Adrenal gland (tissue), 12 donors: Measurements from ENCODE around the gene DYRK3. TPM values are rescaled to one million over a fixed set of nuclear protein-coding genes. Genes with fewer than 3 reads are reported as not detected.

Source experiments
- DNase-seq, 7 donors: peaks; one replicate each; pipeline ENCODE4 v3.0.0-alpha.2; 2019 to 2020
- H3K27ac ChIP-seq, 5 donors: fragments of 200-600 bp; sonication (generic) in 4 of 5; 1 replicate in 3 of 5; 2 replicates in 2 of 5; pipeline versions ENCODE4 v1.5.1 to v1.8.0; 2016 to 2020; ENCODE audit warnings: mild to moderate bottlenecking in 1 of 5
- H3K27me3 ChIP-seq: fragments of 200-600 bp; 2 replicates; pipeline ENCODE4 v1.8.0; 2021
- H3K36me3 ChIP-seq, 2 donors: fragments of 200-600 bp; replicated peaks in 1 of 2; 1 replicate in 1 of 2; 2 replicates in 1 of 2; pipeline versions ENCODE4 v1.5.1 to v1.8.0; 2018 to 2022
- H3K4me1 ChIP-seq, 2 donors: fragments of 200-600 bp; replicated peaks in 1 of 2; 1 replicate in 1 of 2; 2 replicates in 1 of 2; pipeline versions ENCODE4 v1.5.1 to v1.8.0; 2018 to 2021
- H3K4me3 ChIP-seq, 4 donors: fragments of 200-600 bp; sonication (generic) in 3 of 4; one replicate each; pipeline ENCODE4 v1.5.1; 2016 to 2018
- H3K9me3 ChIP-seq, 3 donors: fragments of 200-600 bp; sonication (generic) in 1 of 3; replicated peaks in 1 of 3; 1 replicate in 2 of 3; 2 replicates in 1 of 3; pipeline versions ENCODE4 v1.5.1 to v1.8.0; 2016 to 2021
- POLR2A ChIP-seq, 2 donors: fragments of 450-650 bp; IDR thresholded peaks; one replicate each; pipeline ENCODE4 v1.6.1; 2017; ENCODE audit warnings: antibody characterized with exemption in 2 of 2, mild to moderate bottlenecking in 2 of 2, moderate library complexity in 1 of 2
- WGBS, 4 donors: extraction: QIAGEN DNeasy Blood & Tissue Kit in 2 of 4; methylation state at CpG; one replicate each; pipeline versions ENCODE4 v1.1.5 to v1.1.7; 2013 to 2017; 5-methylcytosine and 5-hydroxymethylcytosine counted together
- intact Hi-C, 2 donors: fragments of 100-400 bp; cut with DNase I; formaldehyde crosslinking; loops; one replicate each; pipeline versions ENCODE4 v1.14.1 to v1.15.0; 2022 to 2023
- polyA plus RNA-seq, 3 donors: library from polyadenylated mRNA; stranded (reverse); fragments of 200-250 nt in 2 of 3; fragments of 350-450 nt in 1 of 3; fragmentation: Illumina TruSeq in 1 of 3; extraction: RNeasy Lipid Tissue Mini Kit (QIAGEN cat#74804) in 1 of 3; gene quantifications; one replicate each; pipeline ENCODE4 v1.2.3, GENCODE V29; 2013 to 2014
- total RNA-seq, 9 donors: library from RNA; depleted of rRNA in 4 of 9; stranded (reverse); fragments of >200 nt in 4 of 9; fragments of 120-200 nt in 1 of 9; fragmentation: NEBNext Ultra II Directional in 1 of 9; extraction: Animal tissue kit (Norgen Biotek cat#: 25700) in 1 of 9; gene quantifications; one replicate each; pipeline versions ENCODE4 v1.1.0 to v1.2.4, GENCODE V29; 2013 to 2023
- TF ChIP-seq, protein P1 (sequence below), 6 experiments: fragments of 450-650 bp in 4 of 6; fragments of 200-600 bp in 2 of 6; sonication (generic) in 1 of 6; IDR thresholded peaks; 1 replicate in 5 of 6; 2 replicates in 1 of 6; pipeline versions ENCODE4 v1.5.1 to v1.8.0; 2016 to 2021; ENCODE audit warnings: antibody characterized with exemption in 6 of 6, mild to moderate bottlenecking in 2 of 6, moderate library complexity in 1 of 6
- donor health status: healthy with polysubstance abuse.
- donor health status: Bipolar disorder and iron deficiency.
- donor health status: DM: yes; HTN: yes; CAD: no.
- donor health status: DM: no; HTN: no; CAD: no.
- donor health status: DM: no; HTN: no; CAD: no.
- donor health status: DM: yes; HTN: yes; CAD: no.

Gene DYRK3
- total and polyA plus RNA-seq, 12 donors: 2.9 to 6.6 (median 5.2) TPM

DNA sequence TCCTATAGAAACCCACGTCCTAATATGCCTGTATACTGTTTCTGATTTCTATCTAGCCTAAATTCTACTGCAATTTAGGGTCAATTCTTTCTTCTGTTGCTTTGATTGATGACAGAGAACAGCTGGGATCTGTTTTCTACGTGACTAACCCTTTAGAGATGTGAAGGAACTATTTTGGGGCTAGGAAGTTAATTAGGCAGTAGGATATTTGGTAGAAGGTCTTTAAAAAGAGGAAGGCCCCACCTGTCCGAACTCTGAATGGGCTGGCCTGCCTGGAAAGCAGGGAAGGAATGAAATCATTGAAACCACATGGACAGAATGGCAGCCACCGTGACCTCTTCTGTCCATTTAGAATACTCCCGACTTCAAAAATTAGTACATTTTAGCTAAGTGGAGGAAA is 44.1 kb upstream of the DYRK3 start:
- Histone ChIP-seq H3K27ac (peak overlapping the region in 3 of 5 donors; percentile 59 to 79 (median 78)), H3K4me1 (peaks cover 36 to 50% of the 10 kb centered on the region in 2 donors), H3K4me3 (no peak overlapping the region), H3K9me3 (no peaks in the 10 kb centered on the region), H3K36me3 (peaks cover 0 to 58% of the 10 kb centered on the region in 2 donors), H3K27me3 (no peaks in the 10 kb centered on the region)
- DNase-seq: no peak
- intact Hi-C loops: no loop called here
- TF ChIP-seq POLR2A (IDR thresholded peaks at IDR 0.05): no peak
- TF ChIP-seq, protein P1, sequence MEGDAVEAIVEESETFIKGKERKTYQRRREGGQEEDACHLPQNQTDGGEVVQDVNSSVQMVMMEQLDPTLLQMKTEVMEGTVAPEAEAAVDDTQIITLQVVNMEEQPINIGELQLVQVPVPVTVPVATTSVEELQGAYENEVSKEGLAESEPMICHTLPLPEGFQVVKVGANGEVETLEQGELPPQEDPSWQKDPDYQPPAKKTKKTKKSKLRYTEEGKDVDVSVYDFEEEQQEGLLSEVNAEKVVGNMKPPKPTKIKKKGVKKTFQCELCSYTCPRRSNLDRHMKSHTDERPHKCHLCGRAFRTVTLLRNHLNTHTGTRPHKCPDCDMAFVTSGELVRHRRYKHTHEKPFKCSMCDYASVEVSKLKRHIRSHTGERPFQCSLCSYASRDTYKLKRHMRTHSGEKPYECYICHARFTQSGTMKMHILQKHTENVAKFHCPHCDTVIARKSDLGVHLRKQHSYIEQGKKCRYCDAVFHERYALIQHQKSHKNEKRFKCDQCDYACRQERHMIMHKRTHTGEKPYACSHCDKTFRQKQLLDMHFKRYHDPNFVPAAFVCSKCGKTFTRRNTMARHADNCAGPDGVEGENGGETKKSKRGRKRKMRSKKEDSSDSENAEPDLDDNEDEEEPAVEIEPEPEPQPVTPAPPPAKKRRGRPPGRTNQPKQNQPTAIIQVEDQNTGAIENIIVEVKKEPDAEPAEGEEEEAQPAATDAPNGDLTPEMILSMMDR (IDR thresholded peaks at IDR 0.05): no peak
- WGBS, 4 donors: 69 to 75% (median 72%) methylated on average over 5 of the region's 5 CpGs

DNA sequence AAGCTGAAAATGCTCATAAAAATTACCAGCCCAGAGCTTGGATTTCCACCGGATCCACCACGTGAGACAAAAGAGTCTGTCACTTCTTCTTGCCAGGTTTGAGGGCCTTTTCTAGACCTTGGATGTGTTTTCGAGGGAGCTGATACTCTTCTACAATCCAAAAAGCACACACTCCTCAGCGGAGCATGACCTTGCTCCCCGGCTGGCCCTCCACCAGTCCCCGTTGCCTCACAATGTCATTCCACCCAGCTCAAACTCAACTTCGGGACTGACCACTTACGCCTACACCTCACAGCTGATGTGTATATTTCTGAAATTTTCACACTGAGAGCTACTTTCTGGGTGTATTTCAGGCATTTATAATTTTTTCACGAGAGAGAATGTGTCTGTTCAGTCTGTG is 43.6 kb upstream of the DYRK3 start:
- peaks cover 36 to 50% of the 10 kb centered on the region in 2 donors for H3K4me1 ChIP-seq
- peak overlapping the region in 3 of 5 donors; percentile 47 to 78 (median 59) for H3K27ac ChIP-seq
- no peak for TF ChIP-seq POLR2A (IDR thresholded peaks at IDR 0.05)
- TF ChIP-seq, protein P1 (IDR thresholded peaks at IDR 0.05): no peak
- no peak overlapping the region for H3K4me3 ChIP-seq
- no peaks in the 10 kb centered on the region for H3K27me3 ChIP-seq
- peak in 3 of 7 donors; percentile 42 to 65 (median 64) for DNase-seq
- no peaks in the 10 kb centered on the region for H3K9me3 ChIP-seq
- intact Hi-C loops: no loop called here
- H3K36me3 ChIP-seq: peaks cover 0 to 56% of the 10 kb centered on the region in 2 donors
- WGBS, 4 donors: 44 to 61% (median 52%) methylated on average over 9 of the region's 9 CpGs

DNA sequence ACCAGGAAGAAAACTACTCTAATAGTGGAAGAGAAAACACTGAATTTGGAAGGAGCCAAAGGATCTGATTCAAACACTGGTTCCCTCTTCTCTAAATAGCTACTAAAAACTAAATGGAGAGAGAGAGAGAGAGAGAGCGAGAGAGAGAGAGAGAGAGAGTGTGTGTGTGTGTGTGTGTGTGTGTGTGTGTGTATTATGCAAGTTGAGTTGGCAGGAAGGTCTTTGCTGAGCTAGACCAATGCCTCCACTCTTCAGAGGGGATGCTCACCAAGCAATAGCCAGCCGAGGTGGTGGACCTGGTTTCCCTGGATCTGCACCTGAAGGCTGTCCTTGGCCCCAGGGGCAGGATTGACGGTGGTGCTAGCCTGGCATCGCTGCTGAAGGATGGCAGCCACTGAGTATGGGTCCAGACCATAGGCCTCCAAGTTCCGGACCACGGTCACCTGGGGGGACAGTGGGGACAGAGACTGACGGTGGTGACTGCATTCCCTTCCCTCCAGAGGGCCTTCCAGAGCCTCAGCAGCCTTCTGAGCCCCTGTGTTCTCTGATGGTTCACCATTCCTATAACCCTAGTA is 41.9 kb upstream of the DYRK3 start:
- Histone ChIP-seq H3K4me1 (peaks cover 34 to 39% of the 10 kb centered on the region in 2 donors), H3K27me3 (no peaks in the 10 kb centered on the region), H3K9me3 (no peaks in the 10 kb centered on the region), H3K36me3 (peaks cover 0 to 53% of the 10 kb centered on the region in 2 donors), H3K27ac (no peak overlapping the region), H3K4me3 (no peak overlapping the region)
- TF ChIP-seq, protein P1 (IDR thresholded peaks at IDR 0.05): no peak
- no peak for TF ChIP-seq POLR2A (IDR thresholded peaks at IDR 0.05)
- intact Hi-C loops: no loop called here
- DNase-seq: no peak
- 89 to 95% (median 92%) methylated on average over 7 of the region's 7 CpGs for WGBS, 4 donors

DNA sequence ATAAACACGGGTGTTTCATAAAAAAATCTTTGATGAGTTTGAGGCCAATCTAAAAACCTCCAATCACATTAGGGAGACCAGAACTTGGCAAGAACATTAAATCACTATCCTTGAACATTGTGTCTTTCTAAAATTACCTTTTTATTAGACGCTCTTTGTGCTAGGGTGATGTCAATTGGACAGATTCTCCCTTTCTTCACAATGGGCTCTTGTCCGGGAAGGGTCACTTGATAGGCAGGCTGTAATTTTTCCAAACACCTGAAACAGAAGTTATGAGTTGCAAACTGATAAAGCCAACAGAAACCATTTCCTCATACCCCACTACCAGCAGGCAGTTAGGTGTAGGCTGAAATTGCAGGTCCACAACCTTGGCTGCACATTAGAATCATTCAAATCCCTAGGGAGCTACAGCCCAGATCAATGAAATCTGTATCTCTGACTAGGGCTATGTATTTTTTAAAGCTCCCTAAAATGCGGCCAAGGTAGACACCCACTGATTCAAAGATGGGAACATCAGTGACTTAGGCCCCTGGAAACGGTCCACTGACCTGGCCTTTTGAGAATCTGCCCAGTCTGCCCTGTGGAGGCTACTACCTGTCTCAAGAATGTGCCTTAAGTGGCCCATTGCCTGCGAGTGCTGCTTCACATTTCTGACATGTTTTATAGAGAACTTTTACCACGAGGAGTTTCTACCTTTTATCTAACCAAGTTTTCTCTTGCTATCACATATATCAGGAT is 39.6 kb upstream of the DYRK3 start:
- H3K9me3 ChIP-seq: no peaks in the 10 kb centered on the region
- H3K4me1 ChIP-seq: peaks cover 12 to 16% of the 10 kb centered on the region in 2 donors
- 71 to 75% (median 73%) methylated on average over 7 of the region's 7 CpGs for WGBS, 4 donors
- H3K27me3 ChIP-seq: no peaks in the 10 kb centered on the region
- peaks cover 0 to 74% of the 10 kb centered on the region in 2 donors for H3K36me3 ChIP-seq
- H3K4me3 ChIP-seq: no peak overlapping the region
- no peak for TF ChIP-seq POLR2A (IDR thresholded peaks at IDR 0.05)
- TF ChIP-seq, protein P1 (IDR thresholded peaks at IDR 0.05): no peak
- DNase-seq: no peak
- intact Hi-C loops: no loop called here
- H3K27ac ChIP-seq: no peak overlapping the region
